CD4-positive, alpha-beta T cell treated with Interleukin-15 for 4 hours (primary cell): ENCODE data around the gene TPM2.

Source experiments
- DNase-seq: peaks from one replicate; pipeline ENCODE4 v3.0.0-alpha.2; 2020; ENCODE audit warnings: low spot score

TPM2 gene

DNA sequence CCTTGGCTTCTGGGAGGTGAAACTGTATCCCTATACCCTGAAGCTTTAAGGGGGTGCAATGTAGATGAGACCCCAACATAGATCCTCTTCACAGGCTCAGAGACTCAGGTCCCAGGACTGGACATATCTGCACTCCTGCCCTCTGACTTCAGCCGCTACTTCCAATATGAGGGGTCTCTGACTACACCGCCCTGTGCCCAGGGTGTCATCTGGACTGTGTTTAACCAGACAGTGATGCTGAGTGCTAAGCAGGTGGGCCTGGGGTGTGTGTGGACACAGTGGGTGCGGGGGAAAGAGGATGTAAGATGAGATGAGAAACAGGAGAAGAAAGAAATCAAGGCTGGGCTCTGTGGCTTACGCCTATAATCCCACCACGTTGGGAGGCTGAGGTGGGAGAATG is 10.6 kb downstream of the TPM2 start:
- no peak for DNase-seq

DNA sequence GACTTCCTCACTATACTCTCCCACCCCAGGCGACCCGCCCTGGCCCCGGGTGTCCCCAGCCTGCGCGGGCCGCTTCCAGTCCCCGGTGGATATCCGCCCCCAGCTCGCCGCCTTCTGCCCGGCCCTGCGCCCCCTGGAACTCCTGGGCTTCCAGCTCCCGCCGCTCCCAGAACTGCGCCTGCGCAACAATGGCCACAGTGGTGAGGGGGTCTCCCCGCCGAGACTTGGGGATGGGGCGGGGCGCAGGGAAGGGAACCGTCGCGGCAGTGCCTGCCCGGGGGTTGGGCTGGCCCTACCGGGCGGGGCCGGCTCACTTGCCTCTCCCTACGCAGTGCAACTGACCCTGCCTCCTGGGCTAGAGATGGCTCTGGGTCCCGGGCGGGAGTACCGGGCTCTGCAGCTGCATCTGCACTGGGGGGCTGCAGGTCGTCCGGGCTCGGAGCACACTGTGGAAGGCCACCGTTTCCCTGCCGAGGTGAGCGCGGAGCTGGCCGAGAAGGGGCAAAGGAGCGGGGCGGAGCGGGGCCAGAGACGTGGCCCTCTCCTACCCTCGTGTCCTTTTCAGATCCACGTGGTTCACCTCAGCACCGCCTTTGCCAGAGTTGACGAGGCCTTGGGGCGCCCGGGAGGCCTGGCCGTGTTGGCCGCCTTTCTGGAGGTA is 13.9 kb downstream of the TPM2 start:
- DNase-seq, result no peak

DNA sequence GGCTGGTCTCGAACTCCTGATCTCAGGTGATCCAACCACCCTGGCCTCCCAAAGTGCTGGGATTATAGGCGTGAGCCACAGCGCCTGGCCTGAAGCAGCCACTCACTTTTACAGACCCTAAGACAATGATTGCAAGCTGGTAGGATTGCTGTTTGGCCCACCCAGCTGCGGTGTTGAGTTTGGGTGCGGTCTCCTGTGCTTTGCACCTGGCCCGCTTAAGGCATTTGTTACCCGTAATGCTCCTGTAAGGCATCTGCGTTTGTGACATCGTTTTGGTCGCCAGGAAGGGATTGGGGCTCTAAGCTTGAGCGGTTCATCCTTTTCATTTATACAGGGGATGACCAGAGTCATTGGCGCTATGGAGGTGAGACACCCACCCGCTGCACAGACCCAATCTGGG is 14.5 kb downstream of the TPM2 start:
- DNase-seq, result no peak

DNA sequence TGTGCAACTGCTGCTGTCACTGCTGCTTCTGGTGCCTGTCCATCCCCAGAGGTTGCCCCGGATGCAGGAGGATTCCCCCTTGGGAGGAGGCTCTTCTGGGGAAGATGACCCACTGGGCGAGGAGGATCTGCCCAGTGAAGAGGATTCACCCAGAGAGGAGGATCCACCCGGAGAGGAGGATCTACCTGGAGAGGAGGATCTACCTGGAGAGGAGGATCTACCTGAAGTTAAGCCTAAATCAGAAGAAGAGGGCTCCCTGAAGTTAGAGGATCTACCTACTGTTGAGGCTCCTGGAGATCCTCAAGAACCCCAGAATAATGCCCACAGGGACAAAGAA is 15.7 kb downstream of the TPM2 start:
- DNase-seq, result no peak

DNA sequence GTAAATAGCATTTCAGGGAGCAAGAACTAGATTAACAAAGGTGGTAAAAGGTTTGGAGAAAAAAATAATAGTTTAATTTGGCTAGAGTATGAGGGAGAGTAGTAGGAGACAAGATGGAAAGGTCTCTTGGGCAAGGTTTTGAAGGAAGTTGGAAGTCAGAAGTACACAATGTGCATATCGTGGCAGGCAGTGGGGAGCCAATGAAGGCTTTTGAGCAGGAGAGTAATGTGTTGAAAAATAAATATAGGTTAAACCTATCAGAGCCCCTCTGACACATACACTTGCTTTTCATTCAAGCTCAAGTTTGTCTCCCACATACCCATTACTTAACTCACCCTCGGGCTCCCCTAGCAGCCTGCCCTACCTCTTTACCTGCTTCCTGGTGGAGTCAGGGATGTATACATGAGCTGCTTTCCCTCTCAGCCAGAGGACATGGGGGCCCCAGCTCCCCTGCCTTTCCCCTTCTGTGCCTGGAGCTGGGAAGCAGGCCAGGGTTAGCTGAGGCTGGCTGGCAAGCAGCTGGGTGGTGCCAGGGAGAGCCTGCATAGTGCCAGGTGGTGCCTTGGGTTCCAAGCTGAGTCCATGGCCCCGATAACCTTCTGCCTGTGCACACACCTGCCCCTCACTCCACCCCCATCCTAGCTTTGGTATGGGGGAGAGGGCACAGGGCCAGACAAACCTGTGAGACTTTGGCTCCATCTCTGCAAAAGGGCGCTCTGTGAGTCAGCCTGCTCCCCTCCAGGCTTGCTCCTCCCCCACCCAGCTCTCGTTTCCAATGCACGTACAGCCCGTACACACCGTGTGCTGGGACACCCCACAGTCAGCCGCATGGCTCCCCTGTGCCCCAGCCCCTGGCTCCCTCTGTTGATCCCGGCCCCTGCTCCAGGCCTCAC is 16.3 kb downstream of the TPM2 start, which contains the start of gene CA9:
TSS of gene CA9 (plus strand) at position 797 of the 893 bp plus-strand sequence. CDS start at position 829, 32 bp downstream.
- no peak for DNase-seq

DNA sequence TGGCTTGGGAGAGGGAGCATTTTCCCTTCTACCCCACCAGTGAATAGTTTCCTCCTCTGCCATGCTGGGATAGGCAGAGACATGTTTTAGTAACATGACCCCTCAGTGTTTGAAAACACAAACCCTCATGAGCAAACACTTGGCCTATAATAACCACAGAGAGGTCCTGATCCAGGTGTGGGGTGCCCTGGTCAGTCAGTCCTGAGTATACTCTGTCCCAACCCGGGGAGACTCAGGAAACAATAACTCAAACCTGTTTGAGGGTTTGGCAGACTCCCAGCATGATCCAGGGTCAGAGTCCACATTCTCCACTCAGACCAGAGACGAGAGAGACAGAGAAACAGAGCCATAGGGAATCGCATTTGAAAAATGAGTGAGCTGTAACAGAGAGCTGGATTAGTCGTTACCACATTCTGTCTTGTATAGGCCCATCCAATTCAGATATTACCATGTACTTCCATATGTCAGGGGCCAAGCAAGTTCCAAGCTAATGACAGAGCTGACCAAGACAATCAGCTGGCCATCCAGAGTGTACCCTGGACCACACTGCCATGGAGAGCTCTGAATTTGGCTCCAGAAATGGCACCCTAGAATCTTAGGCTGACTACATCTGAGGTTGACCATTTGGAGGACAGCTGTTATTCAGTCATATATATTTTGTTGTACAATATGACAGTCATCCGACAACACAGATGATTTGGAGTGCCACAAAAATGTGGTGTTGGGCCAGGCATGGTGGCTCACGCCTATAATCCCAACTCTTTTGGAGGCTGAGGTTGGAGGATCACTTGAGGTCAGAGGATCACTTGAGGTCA is 20.2 kb downstream of the TPM2 start:
- no peak for DNase-seq

DNA sequence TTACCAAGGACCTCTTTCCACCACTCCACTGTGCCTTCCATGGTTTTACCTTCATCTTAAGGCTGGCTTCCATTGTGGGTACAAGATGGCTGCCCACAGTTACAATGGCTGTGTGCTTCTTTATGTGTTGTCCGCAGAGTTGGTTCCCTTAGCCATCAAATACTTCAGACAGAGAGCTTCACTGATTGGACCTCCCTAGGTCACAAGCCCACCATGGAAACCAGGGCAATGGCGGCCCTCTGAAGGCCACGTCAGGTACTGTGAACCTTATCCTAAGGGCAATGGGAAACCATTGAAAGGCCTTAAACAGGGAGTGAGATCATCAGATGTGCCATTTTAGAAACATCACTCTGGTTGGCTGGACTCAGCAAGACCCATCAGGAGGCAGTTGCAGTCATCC is 21.8 kb downstream of the TPM2 start:
- no peak for DNase-seq

DNA sequence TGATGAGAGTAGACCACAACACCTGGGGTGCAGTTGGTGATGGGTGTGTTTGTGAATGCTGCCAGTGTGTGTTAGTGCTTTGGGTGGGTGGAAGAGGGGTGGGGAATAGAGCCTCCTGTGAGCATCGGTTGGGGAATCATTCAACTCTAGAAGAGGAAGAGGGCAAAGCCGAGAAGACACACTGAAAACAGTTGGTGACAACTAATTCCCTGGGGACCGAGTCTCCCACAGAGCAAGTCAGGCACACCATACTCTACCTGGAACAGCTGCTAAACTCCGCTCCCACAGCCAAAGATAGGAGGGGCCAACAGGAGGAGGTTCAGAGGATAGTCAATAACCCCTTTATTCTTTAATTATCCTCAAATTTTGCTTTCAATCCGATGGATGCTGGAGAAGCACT is 23.2 kb downstream of the TPM2 start:
- no peak for DNase-seq

DNA sequence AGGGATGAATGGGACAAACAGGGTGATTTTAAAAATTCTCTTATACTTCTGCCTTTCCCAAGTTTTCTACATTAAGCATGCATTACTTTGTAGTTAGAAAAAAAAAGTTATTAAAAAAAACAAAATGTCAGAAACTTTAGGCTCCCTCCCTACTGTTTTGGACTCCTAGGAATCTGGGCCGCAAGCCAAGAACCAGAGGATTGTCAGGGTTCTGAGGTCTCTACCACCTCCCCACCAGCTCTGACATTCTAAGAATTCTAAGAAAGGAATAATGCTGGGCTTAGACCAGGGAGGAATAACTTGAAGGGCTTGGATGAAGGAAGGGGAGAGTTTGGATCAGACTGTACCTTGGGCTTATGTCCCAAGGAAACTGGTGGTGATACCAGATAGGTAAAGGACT is 23.7 kb downstream of the TPM2 start:
- DNase-seq, result no peak

DNA sequence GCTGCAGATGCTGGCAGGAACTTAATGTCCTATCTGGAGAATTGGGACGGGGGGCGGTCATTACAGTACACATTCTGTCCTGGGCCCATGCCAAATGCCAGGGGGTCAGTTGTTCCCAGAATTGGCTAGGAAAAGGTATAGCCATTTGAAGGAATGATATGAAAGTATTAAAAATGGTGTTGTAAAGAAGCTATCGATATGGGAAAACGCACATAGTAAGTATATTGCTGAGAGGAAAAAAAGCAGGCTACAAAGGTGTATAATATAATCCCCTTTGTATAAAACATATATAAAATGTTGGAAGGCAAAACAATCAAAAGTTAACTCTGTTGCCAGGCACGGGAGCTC is 24.3 kb downstream of the TPM2 start:
- DNase-seq, result no peak

DNA sequence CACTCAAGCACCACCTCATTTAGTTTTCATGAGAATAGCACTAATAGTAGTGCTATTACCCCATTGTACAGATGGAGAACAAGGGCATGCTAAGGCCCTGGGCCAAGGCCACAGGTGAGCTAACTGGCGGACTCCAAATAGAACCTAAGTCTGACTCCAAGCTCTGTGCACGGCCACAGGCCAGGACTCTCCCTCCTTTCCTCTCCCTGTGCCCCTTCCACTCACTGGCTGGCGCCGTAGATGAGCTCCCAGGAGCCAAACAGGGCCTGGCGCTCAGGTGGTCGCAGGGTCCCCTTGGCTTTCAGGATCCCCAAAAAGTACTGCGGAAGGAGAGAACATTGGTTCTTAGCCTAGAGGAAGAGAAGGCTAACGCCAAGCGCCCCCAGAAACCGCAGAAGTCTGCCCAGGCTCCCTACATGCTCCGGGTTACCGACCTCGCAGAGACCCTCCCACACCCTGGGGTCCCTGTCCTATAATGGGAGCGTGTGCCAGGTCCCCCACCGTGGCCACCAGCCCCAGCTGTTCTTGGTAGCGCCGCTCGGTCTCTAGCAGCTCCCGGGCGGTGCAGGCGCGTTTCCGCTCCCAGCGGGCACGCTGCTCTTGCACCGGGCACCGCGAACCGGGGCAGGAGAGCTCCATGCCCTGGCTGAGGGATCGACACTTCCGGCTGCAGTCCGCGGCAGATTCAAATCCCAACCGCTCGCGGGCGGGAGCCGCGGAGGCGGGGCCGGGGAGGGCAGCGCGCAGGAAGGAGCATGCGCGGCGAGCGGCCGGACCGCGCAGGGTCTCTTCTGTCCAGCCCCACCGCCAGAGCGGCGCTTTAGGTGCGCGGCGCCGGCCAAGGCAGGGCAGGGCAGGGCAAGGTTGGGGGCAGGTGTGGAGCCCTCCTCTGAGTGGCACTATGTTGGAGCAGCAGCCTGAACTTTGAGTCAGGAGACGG is 24.9 kb downstream of the TPM2 start, which contains the start of gene ARHGEF39:
TSS of gene ARHGEF39 (minus strand) at position 665 of the 940 bp plus-strand sequence. CDS start at position 639, 26 bp downstream.
- peak; percentile 55 for DNase-seq

DNA sequence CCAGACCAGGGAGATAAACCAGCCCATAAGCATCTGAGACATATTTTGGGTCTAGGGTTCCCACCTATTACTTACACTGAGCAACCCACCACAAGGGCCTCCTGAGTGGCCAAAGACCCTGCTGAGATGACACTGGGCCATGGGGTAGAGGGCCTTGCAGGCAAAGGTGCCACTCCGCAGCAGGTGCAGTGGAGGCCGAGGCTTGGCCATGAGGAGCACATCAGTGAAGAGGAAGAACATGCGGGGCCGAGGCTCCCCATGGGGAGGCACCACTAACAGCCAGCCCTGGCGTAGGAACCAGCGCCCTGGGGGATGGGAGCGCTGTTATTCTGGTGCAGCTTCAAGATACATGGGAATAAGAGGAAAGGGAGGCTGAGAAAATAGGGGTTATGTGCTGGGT is 27.3 kb downstream of the TPM2 start:
- DNase-seq, result no peak

DNA sequence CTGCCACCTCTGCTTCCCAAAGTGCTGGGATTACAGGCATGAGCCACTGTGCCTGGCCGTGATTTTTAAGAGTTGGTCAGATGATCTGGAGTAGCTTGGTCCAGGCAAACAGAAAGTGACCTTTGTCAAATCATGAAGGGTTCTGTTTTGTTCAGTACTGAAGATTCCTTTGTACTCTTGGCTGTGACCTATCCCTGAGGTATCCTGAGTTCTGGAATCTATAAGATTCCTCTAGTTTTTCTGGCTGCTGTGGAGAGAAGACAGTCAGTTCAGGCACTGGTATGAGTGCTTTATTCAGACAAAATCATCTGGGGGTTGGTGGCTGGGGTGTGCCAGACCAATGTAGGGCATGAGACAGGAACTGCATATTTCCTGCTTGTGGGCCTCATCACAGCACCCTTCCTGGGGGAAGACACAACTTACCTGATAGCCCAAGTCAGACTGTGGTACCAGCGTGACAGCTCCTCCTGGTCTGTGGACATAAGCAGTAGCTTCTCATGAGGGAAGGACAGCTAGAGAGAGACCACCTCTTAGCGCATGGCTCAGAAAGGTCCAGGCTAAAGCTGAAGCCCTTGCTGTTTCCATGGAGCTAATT is 27.9 kb downstream of the TPM2 start:
- peak; percentile 54 for DNase-seq

DNA sequence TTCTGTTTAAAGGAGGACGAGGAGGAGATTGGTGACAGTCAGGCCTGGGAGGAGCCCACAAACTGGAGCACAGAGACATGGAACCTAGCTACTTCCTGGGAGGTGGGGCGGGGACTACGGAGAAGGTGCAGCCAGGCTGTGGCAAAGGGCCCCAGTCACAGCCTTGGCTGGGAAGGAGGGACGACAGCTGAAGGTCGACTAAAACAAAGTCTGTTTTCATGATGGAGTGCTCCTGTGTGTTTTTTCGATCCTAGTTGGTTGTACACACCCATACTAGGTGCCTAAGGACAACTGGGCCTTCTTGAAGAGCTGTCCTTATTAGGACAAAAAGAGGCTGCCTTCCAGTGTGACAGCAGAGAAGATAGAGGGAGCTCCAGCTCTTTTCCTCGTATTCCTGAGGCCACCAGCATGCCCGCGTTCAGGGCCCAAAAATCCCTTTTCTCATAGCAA is 28.7 kb downstream of the TPM2 start:
- no peak for DNase-seq

DNA sequence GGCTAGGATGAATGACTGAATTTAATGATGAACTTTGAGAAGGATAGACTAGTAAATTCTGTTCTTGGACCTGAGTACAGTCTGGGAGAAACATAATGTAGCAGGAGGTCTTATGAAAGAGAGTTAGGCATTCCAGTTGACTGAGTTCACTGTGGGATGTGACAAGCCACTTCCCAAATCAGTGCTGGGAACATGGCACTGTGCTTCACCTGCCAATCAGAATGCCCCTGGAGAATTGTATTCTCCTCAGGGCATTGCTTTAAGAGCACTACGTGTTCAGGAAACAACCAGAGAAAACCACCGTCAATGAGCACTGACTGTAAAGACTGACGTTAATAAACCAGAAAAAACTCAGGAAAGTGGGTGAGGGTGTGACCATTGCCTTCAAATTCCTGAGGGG is 30.4 kb downstream of the TPM2 start:
- DNase-seq, result no peak

DNA sequence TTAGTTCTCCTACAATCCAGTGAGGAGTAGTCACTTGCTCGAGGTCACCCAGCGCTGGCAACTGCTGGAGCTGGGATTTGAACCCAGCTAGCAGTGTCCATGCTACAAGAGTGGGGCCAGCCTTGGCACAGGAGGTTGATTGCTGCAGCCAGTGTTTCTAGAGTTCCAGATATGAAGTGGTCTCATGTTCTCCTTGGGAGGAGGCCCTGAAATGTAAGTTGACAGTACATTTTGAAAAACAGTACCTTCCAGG is 30.8 kb downstream of the TPM2 start:
- no peak for DNase-seq

DNA sequence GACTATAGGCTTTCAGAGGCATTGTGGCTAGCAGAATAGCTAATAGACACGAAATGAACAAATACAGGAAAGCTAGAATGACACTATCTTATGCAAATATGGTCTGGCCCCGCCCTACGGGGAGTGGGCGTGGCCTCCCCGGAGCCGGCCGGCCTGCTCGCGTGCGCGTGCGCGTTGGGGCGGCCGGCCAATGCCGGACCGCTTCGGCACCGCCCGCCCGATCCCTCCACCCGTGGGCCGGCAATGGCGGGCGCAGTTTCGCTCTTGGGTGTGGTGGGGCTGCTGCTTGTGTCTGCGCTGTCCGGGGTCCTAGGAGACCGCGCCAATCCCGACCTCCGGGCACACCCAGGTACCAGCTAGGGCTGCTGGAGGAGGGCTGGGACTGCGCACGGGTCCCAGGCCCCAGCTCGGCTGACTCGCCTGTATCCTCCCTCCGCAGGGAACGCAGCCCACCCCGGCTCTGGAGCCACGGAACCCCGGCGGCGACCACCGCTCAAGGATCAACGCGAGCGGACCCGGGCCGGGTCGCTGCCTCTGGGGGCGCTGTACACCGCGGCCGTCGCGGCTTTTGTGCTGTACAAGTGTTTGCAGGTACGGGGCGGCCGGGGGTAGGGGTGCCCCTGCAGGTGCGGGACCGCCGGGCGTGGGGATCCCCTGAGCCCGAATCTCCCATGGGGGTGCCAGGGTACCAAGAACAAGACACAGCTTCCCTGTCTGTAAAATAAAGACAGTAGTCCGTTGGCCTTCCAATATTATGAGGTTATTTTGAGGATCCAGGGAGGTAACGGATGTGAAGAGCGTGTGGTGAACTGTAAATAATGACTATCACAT is 31.4 kb downstream of the TPM2 start, which contains the start of gene CCDC107:
TSS of gene CCDC107 (plus strand) at position 156 of the 831 bp plus-strand sequence. CDS start at position 244, 88 bp downstream.
- peak; percentile 81 for DNase-seq

DNA sequence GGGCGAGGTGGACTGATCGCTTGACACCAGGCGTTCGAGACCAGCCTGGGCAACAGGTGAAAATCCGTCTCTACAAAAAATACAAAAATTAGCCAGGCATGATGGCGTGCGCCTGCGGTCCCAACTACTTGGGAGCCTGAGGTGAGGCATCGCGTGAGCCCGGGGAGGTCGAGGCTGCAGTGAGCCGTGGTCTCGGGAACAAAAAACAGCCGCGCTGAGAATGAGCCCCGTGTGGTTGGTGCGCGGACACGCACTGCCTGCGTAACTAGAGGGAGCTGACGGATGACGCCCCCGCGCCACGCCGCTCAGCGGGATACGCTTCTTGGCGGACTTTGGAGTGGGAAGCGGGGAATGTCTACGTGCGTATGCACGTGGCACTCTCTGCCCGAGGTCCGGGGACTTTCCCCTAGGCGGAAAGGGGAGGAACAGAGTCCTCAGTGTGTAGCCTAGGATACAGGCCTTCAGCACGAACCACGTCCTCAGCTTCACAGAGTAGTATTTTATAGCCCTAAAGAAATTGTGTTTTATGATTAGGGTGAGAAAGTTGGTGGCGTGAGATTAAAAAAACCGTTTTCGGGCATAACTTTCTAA is 32.1 kb downstream of the TPM2 start, which contains the start of gene RMRP:
TSS of gene RMRP (minus strand) at position 474 of the 591 bp plus-strand sequence.
- DNase-seq, result peak; percentile 94

DNA sequence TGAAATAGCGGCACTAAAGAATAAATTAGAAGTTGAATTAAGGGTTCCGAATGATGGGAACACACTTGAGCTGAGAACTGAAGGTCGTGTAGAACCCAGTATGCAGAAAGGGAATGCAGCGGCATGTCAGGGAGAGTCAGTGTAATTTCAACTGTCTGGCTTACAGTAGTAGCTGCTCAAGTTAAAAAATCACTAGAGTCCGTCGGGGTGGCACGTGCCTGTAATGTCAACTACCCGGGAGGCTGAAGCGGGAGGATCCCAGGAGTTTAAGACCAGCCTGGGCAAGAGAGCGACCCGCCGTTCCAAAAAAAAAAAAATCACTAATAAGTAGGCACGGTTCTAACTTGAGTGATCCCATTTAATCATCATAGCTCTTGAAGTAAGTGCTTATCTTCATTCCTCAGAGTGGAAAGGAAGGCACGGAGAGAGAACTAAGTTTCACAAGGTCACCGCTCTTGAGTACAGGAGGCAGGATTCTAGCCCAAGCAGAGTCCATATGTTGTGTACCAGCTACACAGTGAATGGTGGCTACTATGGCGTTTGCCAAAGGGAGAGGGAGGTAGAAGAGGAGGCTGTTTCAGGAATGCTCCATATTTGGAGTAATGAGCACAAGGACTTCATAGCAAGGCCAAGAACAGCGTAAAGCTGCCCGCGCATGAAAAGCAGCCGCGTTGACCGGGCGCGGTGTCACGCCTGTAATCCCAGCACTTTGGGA is 32.7 kb downstream of the TPM2 start:
- DNase-seq, result no peak
